IPS-18c (cell line): ENCODE measurements around the gene BACH2.
"Not testable (repeated sequence)": the region's sequence is repeated elsewhere in the genome, so short reads cannot be mapped to it uniquely, and the experiment has no call there.

Experiments
- H3K4me3 ChIP-seq: 2 replicates; pipeline ENCODE4 v1.7.0; 2013; ENCODE audit warnings: low read depth, mild to moderate bottlenecking, low read length, moderate library complexity; ENCODE audit not compliant: insufficient read depth
- H3K9me3 ChIP-seq: one replicate; pipeline ENCODE4 v1.6.1; 2013; ENCODE audit warnings: mild to moderate bottlenecking, low read length, moderate library complexity; ENCODE audit not compliant: control insufficient read depth, insufficient read depth

Gene BACH2

DNA sequence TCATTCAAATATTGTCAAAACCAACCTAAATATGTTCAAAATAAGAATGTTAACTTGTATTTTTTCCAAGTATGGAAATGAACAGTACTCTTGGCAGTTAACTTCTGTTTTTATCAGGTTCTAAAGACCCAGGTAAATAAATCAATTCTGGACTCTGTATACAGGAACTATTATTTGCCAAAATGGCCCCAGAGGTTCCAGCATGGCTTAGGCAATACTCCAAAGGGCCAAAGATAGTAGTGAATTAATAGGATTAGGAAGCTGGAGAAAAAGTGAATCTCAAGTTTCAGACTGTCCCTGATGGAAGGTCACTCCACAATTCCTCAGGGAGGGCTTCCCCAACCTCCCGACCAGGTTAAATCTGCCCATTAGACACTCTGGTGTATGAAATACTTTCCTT, 6.7 kb downstream of the BACH2 start:
- H3K9me3 ChIP-seq, result no peaks in the 10 kb centered on the region

DNA sequence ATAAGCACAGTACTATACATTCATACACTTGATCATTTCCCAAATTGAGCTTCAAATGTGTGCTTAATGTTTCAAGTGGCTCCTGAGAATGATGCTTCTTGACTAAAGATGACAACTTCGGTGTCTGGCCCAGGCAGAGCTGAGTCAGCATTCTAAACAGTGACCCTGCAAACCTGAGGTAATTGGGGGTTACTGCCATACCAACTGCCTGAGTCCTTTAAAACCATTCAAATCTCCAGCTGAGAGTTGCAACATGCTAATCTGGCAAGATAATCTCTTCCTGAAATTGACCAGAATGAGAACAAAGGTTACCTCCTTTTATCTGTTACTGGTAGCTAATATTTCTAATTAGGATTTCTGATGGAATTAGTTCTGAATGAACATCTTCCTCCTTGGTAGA, 8.2 kb downstream of the BACH2 start:
- Histone ChIP-seq H3K4me3 (no peak overlapping the region), H3K9me3 (no peaks in the 10 kb centered on the region)

More for the DNA sequence above, 6.7 kb downstream of the BACH2 start:
- no peak overlapping the region for H3K4me3 ChIP-seq

GRCh38 chr6:90286884-90287488, 9.7 kb downstream of the BACH2 start:
- no peaks in the 10 kb centered on the region for H3K9me3 ChIP-seq
- H3K4me3 ChIP-seq, result no peak overlapping the region

DNA sequence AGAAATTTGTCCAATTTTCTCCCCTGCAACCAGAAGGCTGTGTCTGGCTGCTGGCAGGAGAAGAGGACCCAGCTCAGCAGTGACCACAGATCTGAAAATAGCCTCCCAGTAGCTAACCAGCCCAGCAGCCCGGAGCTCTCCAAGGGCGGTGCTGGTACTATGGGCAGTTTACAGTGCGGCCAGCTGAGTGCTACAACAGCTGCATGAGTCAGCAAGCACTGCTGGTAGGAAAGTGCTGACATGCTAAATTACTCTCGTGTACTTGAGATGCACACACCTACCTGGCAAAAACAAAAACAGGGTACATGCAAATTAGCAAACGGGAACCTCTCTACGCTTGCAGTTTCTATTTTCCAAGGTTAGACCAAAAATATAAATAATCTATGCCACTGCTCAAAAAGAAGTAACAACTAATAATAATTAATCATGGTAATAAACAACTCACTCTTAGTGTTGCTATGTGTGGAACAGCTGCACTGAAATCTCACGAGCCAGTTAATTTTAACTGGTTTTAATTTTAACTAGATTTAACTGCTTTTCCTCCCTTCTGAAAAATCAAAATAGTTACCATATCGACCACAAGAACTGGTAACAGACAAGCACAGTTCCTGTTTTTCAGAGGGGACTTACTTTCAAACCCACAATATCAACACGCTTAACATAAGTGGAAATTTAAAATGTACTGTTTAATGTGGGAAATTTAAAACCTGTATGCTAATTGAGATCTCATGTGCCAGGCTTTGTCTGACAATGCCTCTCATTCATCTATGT, 10.8 kb downstream of the BACH2 start:
- H3K4me3 ChIP-seq, result no peak overlapping the region
- H3K9me3 ChIP-seq, result no peaks in the 10 kb centered on the region

DNA sequence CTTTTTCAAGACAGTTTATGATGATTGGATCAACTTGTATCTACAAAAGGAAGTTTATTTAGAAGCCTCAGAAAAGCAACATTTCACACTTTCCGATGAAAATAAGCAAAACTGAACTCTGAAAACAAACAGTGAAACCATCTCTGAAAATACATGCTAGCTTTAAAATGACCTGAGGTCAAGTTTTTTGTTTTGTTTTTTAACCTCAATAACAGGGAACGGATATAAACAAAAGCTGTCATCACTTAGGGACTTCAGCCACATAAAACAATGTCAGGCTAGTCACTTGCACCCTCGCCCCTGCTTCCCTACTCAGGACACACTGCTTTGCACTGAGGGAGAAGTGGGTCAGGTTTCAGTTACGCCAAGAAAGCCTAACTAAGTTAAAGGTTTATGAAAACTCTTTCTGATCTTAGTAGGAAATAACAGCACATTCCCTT, 11.6 kb downstream of the BACH2 start:
- Histone ChIP-seq H3K4me3 (no peak overlapping the region), H3K9me3 (no peaks in the 10 kb centered on the region)

DNA sequence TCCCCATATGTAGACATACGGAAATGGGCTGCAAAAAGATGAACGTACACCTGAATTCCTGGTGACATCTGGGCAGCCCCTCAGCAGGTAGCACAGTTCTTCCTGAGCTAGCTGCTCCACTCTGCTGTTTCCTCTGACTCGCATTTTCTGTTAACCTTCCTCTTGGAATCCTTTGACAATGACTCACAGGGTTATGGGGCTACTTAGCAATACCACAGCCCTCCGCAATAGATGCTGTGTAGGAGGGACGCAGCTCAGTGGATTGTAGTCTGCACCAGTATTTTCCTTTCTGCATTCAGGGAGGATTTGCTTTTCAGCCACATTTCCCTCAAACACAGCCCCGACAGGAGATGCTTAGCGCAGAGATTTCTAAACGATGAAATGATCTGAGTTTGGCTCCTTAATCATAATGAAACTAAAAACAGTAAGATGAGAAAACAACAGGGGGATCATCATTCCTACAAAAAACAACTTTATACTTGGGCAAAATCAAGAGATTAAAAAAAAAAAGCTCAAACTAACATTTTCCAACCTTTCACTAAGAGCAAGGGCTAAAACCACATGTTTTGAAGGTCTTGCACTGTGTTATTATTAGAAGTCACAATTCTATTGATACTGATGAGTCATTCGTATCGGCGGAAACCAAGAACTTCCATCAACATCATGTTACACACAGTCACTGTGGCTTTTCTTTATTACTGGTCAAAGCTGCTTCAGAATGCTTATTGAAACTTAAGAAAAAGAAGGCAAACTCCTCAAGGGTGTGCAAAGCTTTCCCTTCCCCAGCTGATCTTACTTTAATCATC, 12.2 kb downstream of the BACH2 start:
- Histone ChIP-seq H3K9me3 (no peaks in the 10 kb centered on the region), H3K4me3 (no peak overlapping the region)

- not testable (repeated sequence) for H3K9me3 ChIP-seq, H3K4me3 ChIP-seq
These were observed 14.4 kb downstream of the BACH2 start for GRCh38 chr6:90282265-90282664.

- Histone ChIP-seq H3K9me3 (no peaks in the 10 kb centered on the region), H3K4me3 (no peak overlapping the region)
These were observed 18.5 kb downstream of the BACH2 start for GRCh38 chr6:90278129-90278528.

- Histone ChIP-seq H3K9me3 (no peaks in the 10 kb centered on the region), H3K4me3 (no peak overlapping the region)
These were observed 19.2 kb downstream of the BACH2 start for GRCh38 chr6:90277302-90278011.

- H3K4me3 ChIP-seq, result no peak overlapping the region
- no peaks in the 10 kb centered on the region for H3K9me3 ChIP-seq
These were observed 22.1 kb downstream of the BACH2 start for GRCh38 chr6:90274451-90275030.

GRCh38 chr6:90273863-90274262, 22.8 kb downstream of the BACH2 start:
- Histone ChIP-seq H3K9me3 (no peaks in the 10 kb centered on the region), H3K4me3 (no peak overlapping the region)

- no peak overlapping the region for H3K4me3 ChIP-seq
- no peaks in the 10 kb centered on the region for H3K9me3 ChIP-seq
These were observed 23.7 kb downstream of the BACH2 start for GRCh38 chr6:90272895-90273294.

DNA sequence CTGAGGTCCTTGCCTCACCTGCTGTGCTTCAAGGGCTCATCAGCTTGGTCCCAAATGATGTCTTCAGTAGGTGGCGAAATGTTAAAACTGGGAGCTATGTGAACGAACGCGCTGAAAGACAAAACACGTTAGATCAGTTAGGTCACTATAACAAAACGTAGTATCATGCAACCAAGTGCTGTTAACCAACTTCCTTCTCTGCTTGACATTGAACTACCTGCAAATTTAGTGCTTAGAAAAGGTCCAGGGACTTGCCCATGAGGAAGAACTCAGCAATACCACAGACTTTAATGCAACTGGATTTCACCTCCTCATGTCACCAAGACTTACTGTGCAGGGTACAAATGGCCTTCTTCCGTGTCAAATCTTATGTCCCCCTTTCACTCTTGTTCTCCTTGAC, 24.8 kb downstream of the BACH2 start:
- H3K9me3 ChIP-seq, result no peaks in the 10 kb centered on the region
- H3K4me3 ChIP-seq, result no peak overlapping the region

- H3K9me3 ChIP-seq, result no peaks in the 10 kb centered on the region
These were observed 27.3 kb downstream of the BACH2 start for GRCh38 chr6:90269334-90269733.

GRCh38 chr6:90268178-90268577, 28.5 kb downstream of the BACH2 start:
- Histone ChIP-seq H3K4me3 (no peak overlapping the region), H3K9me3 (no peaks in the 10 kb centered on the region)

More at GRCh38 chr6:90269334-90269733, 27.3 kb downstream of the BACH2 start:
- H3K4me3 ChIP-seq, result no peak overlapping the region

DNA sequence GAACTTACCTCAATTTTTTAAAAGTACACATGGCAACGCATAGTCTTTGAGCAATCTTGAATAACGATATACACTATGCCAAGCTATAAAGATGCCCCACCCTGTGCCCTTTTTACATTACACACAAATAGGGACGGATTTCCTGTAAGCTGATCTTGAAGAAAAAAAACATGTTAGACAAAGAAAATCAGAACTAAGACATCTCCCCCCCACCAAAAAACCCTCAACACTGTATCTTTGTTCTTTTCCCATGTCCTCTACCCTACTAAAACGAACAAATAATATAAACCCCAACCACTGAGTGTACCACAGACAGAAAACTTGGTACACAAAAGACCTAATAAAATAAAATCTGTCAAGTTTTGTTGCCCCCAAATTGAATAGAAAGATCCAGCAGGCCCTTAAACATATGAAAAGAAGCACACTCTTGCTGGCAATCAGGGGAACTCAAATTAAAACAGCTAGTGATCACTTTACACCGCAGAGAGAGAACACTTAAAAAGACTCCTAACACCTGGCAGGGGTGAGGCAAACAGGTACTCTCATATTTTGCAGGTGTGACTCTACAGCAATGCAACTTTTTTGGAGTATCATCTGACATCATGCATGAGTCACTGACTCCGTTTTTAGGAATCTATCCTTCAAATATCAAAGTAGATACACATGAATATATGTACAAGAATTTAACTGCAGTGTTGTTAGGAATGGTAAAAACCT, 29.6 kb downstream of the BACH2 start:
- Histone ChIP-seq H3K4me3 (no peak overlapping the region), H3K9me3 (no peaks in the 10 kb centered on the region)
